ENCODE data around the gene HSH2D.

The HSH2D gene

DNA sequence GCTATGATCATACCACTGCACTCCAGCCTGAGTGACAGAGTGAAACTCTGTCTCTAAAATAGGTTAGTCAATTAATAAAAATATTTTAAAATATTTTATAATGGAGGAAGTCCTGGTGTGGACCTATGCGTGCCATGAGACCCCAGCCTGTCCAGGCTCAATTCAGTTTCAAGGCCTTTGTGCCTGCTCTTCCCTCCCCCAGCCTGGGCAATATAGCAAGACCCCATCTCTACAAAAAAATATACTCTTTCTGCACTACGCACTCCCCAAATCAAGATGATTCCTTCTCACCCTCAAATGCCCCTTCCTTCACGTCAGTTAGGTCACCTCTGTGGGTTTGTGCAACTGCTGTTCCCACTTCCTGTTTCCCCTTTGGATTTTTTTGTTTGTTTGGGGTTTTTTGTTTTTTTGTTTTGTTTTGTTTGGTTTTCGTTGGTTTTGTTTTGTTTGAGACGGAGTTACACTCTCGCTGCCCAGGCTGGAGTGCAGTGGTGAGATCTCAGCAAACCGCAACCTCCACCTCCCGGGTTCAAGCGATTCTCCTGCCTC, 1.4 kb upstream of the HSH2D start:
- in situ Hi-C loops (cut with MboI; ENCODE audit: low sequenced_read_pairs, unreplicated experiment) = no loop called here
- TF ChIP-seq, protein P1, sequence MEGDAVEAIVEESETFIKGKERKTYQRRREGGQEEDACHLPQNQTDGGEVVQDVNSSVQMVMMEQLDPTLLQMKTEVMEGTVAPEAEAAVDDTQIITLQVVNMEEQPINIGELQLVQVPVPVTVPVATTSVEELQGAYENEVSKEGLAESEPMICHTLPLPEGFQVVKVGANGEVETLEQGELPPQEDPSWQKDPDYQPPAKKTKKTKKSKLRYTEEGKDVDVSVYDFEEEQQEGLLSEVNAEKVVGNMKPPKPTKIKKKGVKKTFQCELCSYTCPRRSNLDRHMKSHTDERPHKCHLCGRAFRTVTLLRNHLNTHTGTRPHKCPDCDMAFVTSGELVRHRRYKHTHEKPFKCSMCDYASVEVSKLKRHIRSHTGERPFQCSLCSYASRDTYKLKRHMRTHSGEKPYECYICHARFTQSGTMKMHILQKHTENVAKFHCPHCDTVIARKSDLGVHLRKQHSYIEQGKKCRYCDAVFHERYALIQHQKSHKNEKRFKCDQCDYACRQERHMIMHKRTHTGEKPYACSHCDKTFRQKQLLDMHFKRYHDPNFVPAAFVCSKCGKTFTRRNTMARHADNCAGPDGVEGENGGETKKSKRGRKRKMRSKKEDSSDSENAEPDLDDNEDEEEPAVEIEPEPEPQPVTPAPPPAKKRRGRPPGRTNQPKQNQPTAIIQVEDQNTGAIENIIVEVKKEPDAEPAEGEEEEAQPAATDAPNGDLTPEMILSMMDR (IDR thresholded peaks at IDR 0.05; ENCODE audit: borderline replicate concordance, control extremely low read depth, extremely low read depth, insufficient read depth, missing control alignments) = no peak
- DNase-seq (ENCODE audit: low spot score) = no peak

DNA sequence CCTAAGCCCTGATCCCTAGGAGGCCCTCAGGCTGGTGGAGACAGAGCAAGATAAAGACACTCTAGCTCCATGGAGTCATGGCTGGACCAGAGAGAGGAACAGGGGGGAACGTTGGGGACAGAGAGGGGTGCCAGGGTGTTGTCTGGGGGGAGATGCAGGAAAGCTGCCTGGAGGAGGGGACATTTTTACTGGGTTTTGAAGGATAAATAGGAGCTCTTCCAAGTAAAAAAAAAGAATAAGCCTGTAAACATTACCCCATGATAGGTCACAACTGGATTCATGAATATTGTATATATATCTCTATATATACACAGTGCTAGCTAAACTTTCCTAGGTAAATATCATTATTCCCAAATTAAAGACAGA, 714 bp downstream of the HSH2D start:
- DNase-seq (ENCODE audit: low spot score) = no peak
- in situ Hi-C loops (cut with MboI; ENCODE audit: low sequenced_read_pairs, unreplicated experiment) = no loop called here
- TF ChIP-seq, protein P1 (IDR thresholded peaks at IDR 0.05; ENCODE audit: borderline replicate concordance, control extremely low read depth, extremely low read depth, insufficient read depth, missing control alignments) = no peak

DNA sequence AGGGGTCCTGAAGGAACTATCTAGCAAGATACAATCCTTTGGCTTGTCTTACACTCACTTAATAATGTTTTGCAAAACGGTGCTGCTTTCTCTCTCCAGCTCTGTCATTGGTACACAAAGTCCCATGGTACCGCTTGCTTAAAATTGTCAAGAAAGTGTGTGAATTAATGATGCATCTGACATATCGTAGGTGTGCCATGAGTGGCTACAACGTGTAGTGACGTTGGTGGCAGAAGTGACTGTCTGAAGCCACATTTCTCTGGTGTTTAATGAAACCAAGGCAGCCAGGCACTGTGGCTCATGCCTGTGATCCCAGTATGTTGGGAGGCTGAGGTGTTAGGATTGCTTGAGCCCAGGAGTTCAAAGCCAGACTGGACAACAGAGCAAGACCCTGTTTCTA, 2.6 kb downstream of the HSH2D start:
- in situ Hi-C loops (cut with MboI; ENCODE audit: low sequenced_read_pairs, unreplicated experiment) = no loop called here
- TF ChIP-seq, protein P1 (IDR thresholded peaks at IDR 0.05; ENCODE audit: borderline replicate concordance, control extremely low read depth, extremely low read depth, insufficient read depth, missing control alignments) = no peak
- no peak for DNase-seq (ENCODE audit: low spot score)

DNA sequence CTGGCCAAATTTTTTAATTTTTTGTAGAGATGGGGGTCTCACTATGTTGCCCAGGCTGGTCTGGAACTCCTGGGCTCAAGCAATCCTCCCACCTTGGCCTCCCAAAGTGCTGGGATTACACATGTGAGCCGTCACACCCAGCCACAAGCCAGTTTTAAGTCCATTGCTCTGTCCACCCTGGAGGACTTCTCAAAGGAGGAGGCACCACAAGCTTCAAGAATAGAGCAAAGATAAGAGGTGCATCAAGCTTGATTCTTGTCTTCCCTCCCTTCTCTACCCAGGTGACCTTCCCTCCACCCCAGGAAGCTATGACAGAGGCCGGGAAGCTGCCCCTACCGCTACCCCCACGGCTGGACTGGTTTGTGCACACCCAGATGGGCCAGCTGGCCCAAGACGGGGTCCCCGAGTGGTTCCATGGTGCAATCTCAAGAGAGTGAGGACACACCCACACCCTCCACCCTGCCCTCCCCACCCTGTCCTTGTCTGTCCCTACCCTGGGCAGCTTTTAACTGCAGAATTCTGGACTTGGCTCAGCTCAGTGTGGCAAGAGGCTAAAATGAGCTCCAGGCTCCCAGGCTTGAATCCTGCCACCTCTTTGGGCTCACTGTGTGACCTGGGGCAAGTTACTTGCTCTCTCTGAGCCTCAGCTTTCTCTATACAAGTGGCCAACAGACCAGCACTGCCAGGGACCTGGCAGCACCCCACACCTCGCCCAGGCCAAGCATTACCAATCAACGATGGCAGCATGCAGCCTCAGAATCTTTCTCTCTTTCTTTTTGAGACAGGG, 5.2 kb downstream of the HSH2D start:
- in situ Hi-C loops (cut with MboI; ENCODE audit: low sequenced_read_pairs, unreplicated experiment) = no loop called here
- TF ChIP-seq, protein P1 (IDR thresholded peaks at IDR 0.05; ENCODE audit: borderline replicate concordance, control extremely low read depth, extremely low read depth, insufficient read depth, missing control alignments) = no peak
- DNase-seq (ENCODE audit: low spot score) = no peak

DNA sequence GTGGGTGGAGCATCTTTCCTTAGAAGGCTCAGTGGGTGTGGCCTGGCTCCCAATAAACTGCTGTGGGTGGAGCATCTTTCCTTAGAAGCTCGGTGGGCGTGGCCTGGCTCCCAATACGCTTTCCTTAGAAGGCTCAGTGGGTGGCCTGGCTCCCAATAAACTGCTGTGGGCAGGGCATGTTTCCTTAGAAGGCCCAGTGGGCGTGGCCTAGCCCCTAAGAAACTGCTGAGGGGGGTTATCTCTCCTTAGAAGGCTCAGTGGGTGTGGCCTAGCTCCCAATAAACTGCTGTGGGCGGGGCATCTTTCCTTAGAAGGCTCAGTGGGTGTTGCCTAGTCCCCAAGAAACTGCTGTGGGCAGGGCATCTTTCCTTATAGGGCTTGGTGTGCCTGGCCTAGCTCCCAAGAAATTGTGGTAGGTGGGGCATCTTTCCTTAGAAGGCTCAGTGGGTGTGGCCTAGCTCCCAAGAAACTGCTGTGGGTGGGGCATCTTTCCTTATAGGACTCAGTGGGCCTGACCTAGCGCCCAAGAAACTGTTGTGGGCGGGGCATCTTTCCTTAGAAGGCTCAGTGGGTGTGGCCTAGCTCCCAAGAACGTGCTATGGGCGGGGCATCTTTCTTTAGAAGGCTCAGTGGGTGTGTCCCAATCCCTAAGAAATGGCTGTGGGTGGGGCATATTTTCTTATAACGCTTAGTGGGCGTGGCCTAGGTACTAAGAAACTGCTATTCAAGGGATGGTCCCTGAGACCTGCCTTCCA, 10.3 kb downstream of the HSH2D start:
- TF ChIP-seq, protein P1 (IDR thresholded peaks at IDR 0.05; ENCODE audit: borderline replicate concordance, control extremely low read depth, extremely low read depth, insufficient read depth, missing control alignments) = no peak
- in situ Hi-C loops (cut with MboI; ENCODE audit: low sequenced_read_pairs, unreplicated experiment) = no loop called here

DNA sequence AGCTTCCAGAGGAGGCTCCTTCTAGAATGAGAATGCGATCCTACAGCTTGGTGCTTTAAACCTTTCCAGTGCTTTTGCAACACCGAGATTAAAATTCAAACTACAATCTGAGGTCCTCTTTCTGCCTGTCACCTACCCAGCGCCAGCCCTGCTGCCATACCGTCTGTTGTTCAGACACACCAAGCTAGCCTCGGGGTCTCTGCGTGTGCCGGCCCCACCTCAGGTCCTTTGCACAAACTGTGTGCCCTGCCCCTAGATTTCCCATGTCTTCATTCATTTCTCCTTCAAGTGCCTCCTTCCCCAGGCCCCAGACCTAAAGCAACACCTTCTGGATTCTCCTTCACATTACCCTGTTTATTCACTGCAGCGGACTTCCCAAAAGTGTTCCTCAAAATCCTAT, 11.1 kb downstream of the HSH2D start:
- in situ Hi-C loops (cut with MboI; ENCODE audit: low sequenced_read_pairs, unreplicated experiment) = no loop called here
- TF ChIP-seq, protein P1 (IDR thresholded peaks at IDR 0.05; ENCODE audit: borderline replicate concordance, control extremely low read depth, extremely low read depth, insufficient read depth, missing control alignments) = no peak
- DNase-seq (ENCODE audit: low spot score) = no peak

More for the DNA sequence above, 10.3 kb downstream of the HSH2D start:
- DNase-seq (ENCODE audit: low spot score) = no peak
